CD4-positive, alpha-beta memory T cell (primary cell): Measurements from ENCODE around the gene OPTC. TPM values are rescaled to one million over a fixed set of nuclear protein-coding genes. Genes with fewer than 3 reads are reported as not detected.
A peak's percentile ranks its signal among the peaks of the same experiment; 100 is the strongest.

Source experiments
- CTCF ChIA-PET: fragments of 350-600 bp; sonication (Branson Sonifier 250); formaldehyde crosslinking; loops from one replicate; lab custom pipeline; 2021; ENCODE audit warnings: inconsistent platforms; ENCODE audit not compliant: partially characterized antibody; lab: Charles Lee
- POLR2A ChIA-PET: fragments of 350-600 bp; sonication (Branson Sonifier 250); formaldehyde crosslinking; loops from one replicate; lab custom pipeline; 2021; ENCODE audit not compliant: partially characterized antibody; lab: Charles Lee
- DNase-seq, 5 donors: peaks; one replicate each; pipeline versions ENCODE4 v3.0.0 to v3.0.0-alpha.2; 2020 to 2022; ENCODE audit warnings: mixed read lengths in 1 of 5
- H3K27ac ChIP-seq: one replicate; pipeline ENCODE4 v1.7.0; 2013; ENCODE audit warnings: low read depth, low read length
- H3K27me3 ChIP-seq: 2 replicates; pipeline ENCODE4 v1.7.0; 2013; ENCODE audit warnings: mild to moderate bottlenecking, low read length, moderate library complexity; ENCODE audit not compliant: insufficient read depth
- H3K36me3 ChIP-seq: 2 replicates; pipeline ENCODE4 v1.7.0; 2013; ENCODE audit warnings: mild to moderate bottlenecking, low read length, moderate library complexity; ENCODE audit not compliant: insufficient read depth
- H3K4me1 ChIP-seq: 2 replicates; pipeline ENCODE4 v1.7.0; 2013; ENCODE audit warnings: mild to moderate bottlenecking, low read length, moderate library complexity; ENCODE audit not compliant: insufficient read depth
- H3K4me3 ChIP-seq, 2 donors: one replicate each; pipeline ENCODE4 v1.7.0; 2013; ENCODE audit warnings: low read length in 2 of 2, mild to moderate bottlenecking in 1 of 2
- H3K9me3 ChIP-seq, 2 donors: one replicate each; pipeline ENCODE4 v1.7.0; 2013; ENCODE audit warnings: low read length in 2 of 2, control low read depth in 1 of 2; ENCODE audit not compliant: control insufficient read depth in 1 of 2
- H3K27ac Mint-ChIP-seq, 7 donors: one replicate each; pipeline ENCODE4 v1.8.0; 2020 to 2021; ENCODE audit warnings: mixed read lengths in 7 of 7, mild to moderate bottlenecking in 6 of 7, inconsistent platforms in 3 of 7, moderate library complexity in 3 of 7
- H3K27me3 Mint-ChIP-seq, 2 donors: one replicate each; pipeline ENCODE4 v1.8.0; 2020 to 2021; ENCODE audit warnings: mixed read lengths in 2 of 2
- H3K36me3 Mint-ChIP-seq, 2 donors: one replicate each; pipeline ENCODE4 v1.8.0; 2020 to 2021; ENCODE audit warnings: mixed read lengths in 2 of 2, inconsistent platforms in 1 of 2, mild to moderate bottlenecking in 1 of 2
- H3K4me1 Mint-ChIP-seq, 4 donors: one replicate each; pipeline ENCODE4 v1.8.0; 2020 to 2021; ENCODE audit warnings: mixed read lengths in 4 of 4, mild to moderate bottlenecking in 1 of 4
- H3K4me3 Mint-ChIP-seq, 8 donors: one replicate each; pipeline ENCODE4 v1.8.0; 2020 to 2021; ENCODE audit warnings: mixed read lengths in 8 of 8, mild to moderate bottlenecking in 7 of 8, moderate library complexity in 6 of 8, inconsistent platforms in 3 of 8
- H3K9me3 Mint-ChIP-seq, 8 donors: one replicate each; pipeline ENCODE4 v1.8.0; 2020 to 2021; ENCODE audit warnings: mixed read lengths in 8 of 8, mild to moderate bottlenecking in 5 of 8, inconsistent platforms in 3 of 8, moderate library complexity in 1 of 8
- intact Hi-C: fragments of 100-400 bp; cut with micrococcal nuclease; formaldehyde crosslinking; loops from one replicate; pipeline ENCODE4 v1.15.1; 2023
- polyA plus RNA-seq, 2 donors: library from polyadenylated mRNA; unstranded; fragments of 300-500 nt; fragmentation: Illumina TruSeq; gene quantifications; one replicate each; pipeline ENCODE4 v1.2.3, GENCODE V29; 2021
- total RNA-seq, 2 experiments: library from RNA; stranded (reverse); gene quantifications; one replicate each; pipeline ENCODE4 v1.2.3, GENCODE V29; 2021

OPTC gene
- total and polyA plus RNA-seq, 4 experiments from 2014 or later: not detected

DNA sequence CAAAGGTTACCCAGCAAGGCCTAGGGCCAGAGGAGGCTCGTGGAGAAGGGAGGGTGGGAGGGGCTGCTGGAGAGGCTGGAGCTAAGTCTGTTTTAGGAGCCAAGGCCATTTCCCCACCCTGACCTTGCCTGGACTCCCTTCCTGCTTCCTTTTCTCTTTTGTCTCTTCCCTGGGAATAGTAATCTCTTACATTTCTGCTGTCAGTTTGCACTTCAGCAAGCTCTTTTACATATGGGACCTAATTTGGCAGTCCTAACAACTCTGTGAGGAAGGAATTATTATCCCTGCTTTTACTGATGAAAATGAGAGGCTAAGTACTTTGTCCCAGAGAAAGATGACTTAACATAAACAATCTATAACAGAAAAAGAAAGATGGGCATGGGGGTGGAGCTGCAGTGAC is 13.8 kb downstream of the OPTC start:
- no peaks in the 10 kb centered on the region for H3K27me3 ChIP-seq
- POLR2A ChIA-PET: no interaction called here
- no peak overlapping the region for H3K4me3 Mint-ChIP-seq
- H3K27ac Mint-ChIP-seq: no peak overlapping the region
- H3K9me3 ChIP-seq: no peaks in the 10 kb centered on the region
- H3K27me3 Mint-ChIP-seq: peaks cover 0 to under 1% of the 10 kb centered on the region in 2 donors
- H3K4me1 ChIP-seq: no peaks in the 10 kb centered on the region
- no peak overlapping the region for H3K27ac ChIP-seq
- no peak for DNase-seq
- no peaks in the 10 kb centered on the region for H3K36me3 Mint-ChIP-seq
- CTCF ChIA-PET: interaction anchor here (0.8 to 3.7 kb wide), 7 partner anchors 9 to 241 kb away, joined by 3 to 23 read pairs (median 4); partner anchors contain the start of gene ATP2B4
- intact Hi-C loops: loop anchor here (10.0 kb wide), 1 partner anchor 257 kb away; the partner anchor contains the start of gene LAX1
- no peak overlapping the region for H3K4me3 ChIP-seq
- peaks cover 5 to 9% (median 7%) of the 10 kb centered on the region in 4 donors for H3K4me1 Mint-ChIP-seq
- no peaks in the 10 kb centered on the region for H3K36me3 ChIP-seq
- no peaks in the 10 kb centered on the region for H3K9me3 Mint-ChIP-seq

DNA sequence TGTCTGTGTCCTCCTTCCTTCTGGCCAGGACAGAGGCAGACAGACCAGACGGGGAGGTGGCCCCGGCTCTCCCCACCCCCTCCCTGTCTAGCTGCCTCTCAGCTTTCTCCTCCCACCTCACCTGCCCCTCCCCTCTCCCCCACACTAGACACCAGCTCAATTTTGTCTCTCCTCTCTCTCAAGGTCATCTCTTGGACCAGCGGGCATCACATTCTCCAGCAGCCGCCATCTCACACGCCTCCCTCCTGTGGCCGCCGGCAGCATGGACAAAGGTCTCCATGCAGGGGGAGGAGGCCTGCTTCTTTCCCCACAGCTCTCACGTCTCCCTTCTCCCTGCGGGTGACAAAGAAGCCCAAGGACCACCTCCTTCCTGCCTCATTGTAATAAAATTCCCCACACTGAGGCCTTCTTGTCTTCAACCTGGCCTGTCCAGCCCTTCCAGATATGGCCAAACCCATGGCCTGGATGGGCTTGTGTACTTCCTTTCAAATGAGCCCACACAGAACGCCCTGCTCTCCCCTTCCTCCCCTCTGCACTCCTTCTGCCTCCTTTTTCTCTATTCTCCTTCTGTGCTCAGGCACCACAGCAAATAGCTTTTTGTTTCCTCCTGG is 14.6 kb downstream of the OPTC start:
- H3K27ac ChIP-seq: no peak overlapping the region
- no peaks in the 10 kb centered on the region for H3K9me3 Mint-ChIP-seq
- intact Hi-C loops: loop anchor here (10.0 kb wide), 1 partner anchor 256 kb away; the partner anchor contains the start of gene LAX1
- H3K27me3 Mint-ChIP-seq: peaks cover 0 to 5% of the 10 kb centered on the region in 2 donors
- no peaks in the 10 kb centered on the region for H3K36me3 ChIP-seq
- H3K27ac Mint-ChIP-seq: no peak overlapping the region
- peaks cover 8 to 17% (median 14%) of the 10 kb centered on the region in 4 donors for H3K4me1 Mint-ChIP-seq
- H3K36me3 Mint-ChIP-seq: no peaks in the 10 kb centered on the region
- no peak overlapping the region for H3K4me3 Mint-ChIP-seq
- ChIA-PET POLR2A (no interaction called here), CTCF (interaction anchor here (0.8 to 3.7 kb wide), 7 partner anchors 8 to 241 kb away, joined by 3 to 23 read pairs (median 4); partner anchors contain the start of gene ATP2B4)
- no peaks in the 10 kb centered on the region for H3K9me3 ChIP-seq
- no peak for DNase-seq
- H3K4me3 ChIP-seq: no peak overlapping the region
- H3K27me3 ChIP-seq: no peaks in the 10 kb centered on the region
- peaks cover 1% of the 10 kb centered on the region for H3K4me1 ChIP-seq

GRCh38 chr1:203509135-203509534 is 15.2 kb downstream of the OPTC start:
- Histone ChIP-seq H3K9me3 (no peaks in the 10 kb centered on the region), H3K27ac (no peak overlapping the region), H3K36me3 (no peaks in the 10 kb centered on the region), H3K27me3 (no peaks in the 10 kb centered on the region), H3K4me1 (peaks cover 4% of the 10 kb centered on the region), H3K4me3 (no peak overlapping the region)
- H3K36me3 Mint-ChIP-seq: no peaks in the 10 kb centered on the region
- ChIA-PET CTCF (interaction anchor here (3.7 kb wide), 1 partner anchor 193 kb away, joined by 23 read pairs; no protein-coding TSS in a partner anchor), POLR2A (no interaction called here)
- H3K4me1 Mint-ChIP-seq: peaks cover 8 to 21% (median 17%) of the 10 kb centered on the region in 4 donors
- no peaks in the 10 kb centered on the region for H3K9me3 Mint-ChIP-seq
- H3K27me3 Mint-ChIP-seq: peaks cover 0 to 5% of the 10 kb centered on the region in 2 donors
- peak overlapping the region in 1 of 7 donors; percentile 4 for H3K27ac Mint-ChIP-seq
- DNase-seq: no peak
- intact Hi-C loops: loop anchor here (10.0 kb wide), 1 partner anchor 256 kb away; the partner anchor contains the start of gene LAX1
- no peak overlapping the region for H3K4me3 Mint-ChIP-seq

DNA sequence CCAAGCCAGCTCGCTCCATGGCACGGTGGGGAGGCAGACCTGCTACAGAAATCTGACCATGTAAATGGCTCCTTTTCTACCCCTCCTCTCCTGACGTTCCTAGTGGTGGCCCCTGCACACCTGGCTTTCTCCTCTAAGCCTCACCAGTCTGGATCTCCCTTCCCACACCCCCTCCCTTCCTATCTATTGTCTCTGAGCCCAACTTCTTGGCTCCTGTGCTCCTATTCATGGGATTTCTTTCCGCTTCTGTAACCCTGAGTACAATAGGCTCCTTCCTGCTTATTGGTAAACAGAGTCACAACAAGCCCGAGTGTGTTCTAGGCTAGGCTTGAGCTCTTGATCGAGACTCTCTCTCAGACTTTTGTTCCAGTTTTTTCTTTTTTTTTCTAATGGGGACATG is 17.6 kb downstream of the OPTC start:
- H3K27ac ChIP-seq: no peak overlapping the region
- no peaks in the 10 kb centered on the region for H3K27me3 ChIP-seq
- H3K4me1 Mint-ChIP-seq: peaks cover 5 to 23% (median 20%) of the 10 kb centered on the region in 4 donors
- no peaks in the 10 kb centered on the region for H3K9me3 Mint-ChIP-seq
- H3K27ac Mint-ChIP-seq: peak overlapping the region in 2 of 7 donors; percentile 36 to 55
- CTCF ChIA-PET: interaction anchor here (0.6 kb wide), 1 partner anchor 134 kb away, joined by 3 read pairs; no protein-coding TSS in a partner anchor
- H3K4me1 ChIP-seq: peaks cover 4% of the 10 kb centered on the region
- H3K27me3 Mint-ChIP-seq: peaks cover 2 to 10% of the 10 kb centered on the region in 2 donors
- no peak overlapping the region for H3K4me3 Mint-ChIP-seq
- no peaks in the 10 kb centered on the region for H3K36me3 Mint-ChIP-seq
- intact Hi-C loops: no loop called here
- H3K36me3 ChIP-seq: no peaks in the 10 kb centered on the region
- POLR2A ChIA-PET: no interaction called here
- no peak for DNase-seq
- no peaks in the 10 kb centered on the region for H3K9me3 ChIP-seq
- H3K4me3 ChIP-seq: no peak overlapping the region

- H3K27ac ChIP-seq: no peak overlapping the region
- CTCF ChIA-PET: interaction anchor here (0.6 kb wide), 1 partner anchor 133 kb away, joined by 3 read pairs; no protein-coding TSS in a partner anchor
- H3K4me3 ChIP-seq: no peak overlapping the region
- peaks cover 2 to 10% of the 10 kb centered on the region in 2 donors for H3K27me3 Mint-ChIP-seq
- H3K4me1 Mint-ChIP-seq: peaks cover 5 to 23% (median 20%) of the 10 kb centered on the region in 4 donors
- intact Hi-C loops: no loop called here
- peaks cover 4% of the 10 kb centered on the region for H3K4me1 ChIP-seq
- H3K9me3 Mint-ChIP-seq: no peaks in the 10 kb centered on the region
- H3K27me3 ChIP-seq: no peaks in the 10 kb centered on the region
- no peaks in the 10 kb centered on the region for H3K36me3 Mint-ChIP-seq
- no peak overlapping the region for H3K4me3 Mint-ChIP-seq
- no peaks in the 10 kb centered on the region for H3K9me3 ChIP-seq
- H3K27ac Mint-ChIP-seq: peak overlapping the region in 3 of 7 donors; percentile 25 to 55 (median 36)
- DNase-seq: no peak
- H3K36me3 ChIP-seq: no peaks in the 10 kb centered on the region
- POLR2A ChIA-PET: no interaction called here
Observed at GRCh38 chr1:203511930-203512329, 18.0 kb downstream of the OPTC start.

DNA sequence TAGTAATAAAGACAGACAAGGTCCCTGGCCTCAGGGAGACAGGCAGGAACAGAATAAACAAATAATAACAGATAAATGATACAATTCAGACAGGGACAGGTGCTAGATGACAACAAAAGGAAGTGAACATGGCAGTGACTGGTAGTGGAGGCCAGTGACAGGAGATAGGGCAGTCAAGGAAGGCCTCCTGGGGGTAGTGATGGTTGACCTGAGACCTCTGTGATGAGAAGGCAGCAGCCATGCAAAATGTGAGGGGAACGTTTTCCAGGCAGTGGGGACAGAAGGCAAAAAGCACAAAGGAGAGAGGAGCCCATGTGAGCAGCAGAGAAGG is 18.5 kb downstream of the OPTC start:
- ChIA-PET POLR2A (no interaction called here), CTCF (no interaction called here)
- no peak overlapping the region for H3K27ac ChIP-seq
- intact Hi-C loops: no loop called here
- no peaks in the 10 kb centered on the region for H3K36me3 ChIP-seq
- Mint-ChIP-seq H3K4me3 (no peak overlapping the region), H3K9me3 (no peaks in the 10 kb centered on the region), H3K36me3 (no peaks in the 10 kb centered on the region), H3K27me3 (peaks cover 2 to 10% of the 10 kb centered on the region in 2 donors), H3K27ac (peak overlapping the region in 3 of 7 donors; percentile 49 to 88 (median 73)), H3K4me1 (peaks cover 5 to 23% (median 20%) of the 10 kb centered on the region in 4 donors)
- peaks cover 4% of the 10 kb centered on the region for H3K4me1 ChIP-seq
- no peak overlapping the region for H3K4me3 ChIP-seq
- no peaks in the 10 kb centered on the region for H3K9me3 ChIP-seq
- DNase-seq: no peak
- no peaks in the 10 kb centered on the region for H3K27me3 ChIP-seq

DNA sequence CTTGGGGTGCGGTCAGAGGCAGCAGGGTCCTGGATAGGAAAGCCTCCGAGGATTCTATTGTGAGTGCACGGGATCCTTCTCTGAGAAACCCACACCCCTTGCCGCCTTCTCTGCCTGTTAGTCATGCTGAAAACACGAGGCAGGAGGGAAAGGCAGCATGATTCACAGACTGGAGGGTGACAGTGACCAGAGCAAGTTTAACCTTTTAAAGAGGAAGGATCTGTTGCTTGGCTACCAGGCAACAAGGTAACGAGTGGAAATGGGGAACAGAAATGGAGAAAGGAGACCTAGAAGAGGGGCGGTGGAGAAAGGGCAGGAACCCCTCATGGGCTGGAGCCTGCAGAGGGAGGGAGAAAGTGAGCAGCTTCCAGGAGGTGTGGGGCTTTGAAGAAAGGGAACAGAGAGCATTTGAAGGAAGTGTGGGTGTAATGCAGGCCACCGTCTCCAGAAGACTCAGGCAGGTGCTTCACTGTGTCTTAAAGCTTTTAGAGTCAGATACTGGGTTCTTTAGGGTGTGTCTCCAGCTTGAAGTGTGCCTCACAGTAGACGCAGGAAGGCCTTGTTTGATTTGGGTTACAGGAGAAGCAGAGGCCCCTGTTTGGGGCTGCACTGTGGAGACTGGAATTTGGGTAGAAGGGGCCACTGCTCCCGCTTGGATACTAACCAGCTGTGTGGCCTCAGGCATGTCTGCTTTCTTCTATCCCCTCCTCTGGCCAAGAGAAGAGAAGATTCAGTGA is 19.1 kb downstream of the OPTC start:
- peak overlapping the region in 6 of 7 donors; percentile 5 to 88 (median 67) for H3K27ac Mint-ChIP-seq
- H3K4me1 Mint-ChIP-seq: peaks cover 5 to 23% (median 20%) of the 10 kb centered on the region in 4 donors
- Histone ChIP-seq H3K27ac (no peak overlapping the region), H3K27me3 (no peaks in the 10 kb centered on the region), H3K9me3 (no peaks in the 10 kb centered on the region), H3K4me1 (peaks cover 4% of the 10 kb centered on the region), H3K36me3 (no peaks in the 10 kb centered on the region), H3K4me3 (no peak overlapping the region)
- no peaks in the 10 kb centered on the region for H3K36me3 Mint-ChIP-seq
- DNase-seq: no peak
- H3K9me3 Mint-ChIP-seq: no peaks in the 10 kb centered on the region
- CTCF ChIA-PET: interaction anchor here (1.1 to 1.3 kb wide), 2 partner anchors 9 to 189 kb away, joined by 3 to 4 read pairs; no protein-coding TSS in a partner anchor
- intact Hi-C loops: no loop called here
- H3K4me3 Mint-ChIP-seq: peak overlapping the region in 4 of 8 donors; percentile 22 to 62 (median 46)
- POLR2A ChIA-PET: interaction anchor here (1.0 kb wide), 1 partner anchor 113 kb away, joined by 3 read pairs; no protein-coding TSS in a partner anchor
- peaks cover 2 to 10% of the 10 kb centered on the region in 2 donors for H3K27me3 Mint-ChIP-seq
